GM19023 (cell line): ENCODE results near the gene FAM229A.
"Not testable (repeated sequence)": the region's sequence is repeated elsewhere in the genome, so short reads cannot be mapped to it uniquely, and the experiment has no call there.

Experiments used
- ATAC-seq: cut with Tn5 transposase; IDR thresholded peaks from one replicate; pipeline ENCODE4 v1.9.1; 2021; ENCODE audit warnings: mild to moderate bottlenecking, moderate library complexity; ENCODE audit not compliant: unreplicated experiment

The FAM229A gene

GRCh38 chr1:32377541-32378220, 15.4 kb upstream of the FAM229A start:
- ATAC-seq = no peak

- ATAC-seq = no peak
Measured at GRCh38 chr1:32376199-32376598, 13.9 kb upstream of the FAM229A start.

DNA sequence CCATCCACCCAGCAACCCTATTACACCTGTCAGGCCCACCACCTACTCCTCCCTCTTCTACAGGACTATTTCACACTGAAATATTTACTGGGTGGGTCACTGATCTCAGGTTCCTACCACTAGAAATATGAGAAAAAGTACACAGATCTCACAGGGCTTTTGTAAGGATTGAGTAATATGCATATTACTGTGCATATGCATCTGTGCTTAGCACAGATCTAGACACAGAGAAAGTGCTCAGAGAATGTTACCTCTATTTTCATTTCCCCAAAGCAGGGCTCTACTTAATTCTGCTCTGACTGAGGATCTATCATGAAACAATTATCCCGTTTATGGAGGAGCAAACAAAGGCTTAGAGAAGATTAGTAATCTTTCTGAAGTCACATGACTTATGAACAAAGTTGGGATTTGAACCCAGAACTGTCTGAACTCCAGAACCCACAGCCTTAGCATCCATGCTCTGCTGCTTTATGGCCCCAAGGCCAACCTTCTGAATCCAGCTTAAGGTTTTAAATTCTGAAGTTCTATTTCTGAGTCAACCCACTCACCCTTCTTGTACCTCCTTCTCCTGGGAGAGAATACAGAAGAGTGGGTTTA, 11.8 kb upstream of the FAM229A start:
- no peak for ATAC-seq

GRCh38 chr1:32372149-32372756, 10.0 kb upstream of the FAM229A start:
- ATAC-seq = no peak

GRCh38 chr1:32367912-32368635, 5.8 kb upstream of the FAM229A start:
- ATAC-seq = no peak

DNA sequence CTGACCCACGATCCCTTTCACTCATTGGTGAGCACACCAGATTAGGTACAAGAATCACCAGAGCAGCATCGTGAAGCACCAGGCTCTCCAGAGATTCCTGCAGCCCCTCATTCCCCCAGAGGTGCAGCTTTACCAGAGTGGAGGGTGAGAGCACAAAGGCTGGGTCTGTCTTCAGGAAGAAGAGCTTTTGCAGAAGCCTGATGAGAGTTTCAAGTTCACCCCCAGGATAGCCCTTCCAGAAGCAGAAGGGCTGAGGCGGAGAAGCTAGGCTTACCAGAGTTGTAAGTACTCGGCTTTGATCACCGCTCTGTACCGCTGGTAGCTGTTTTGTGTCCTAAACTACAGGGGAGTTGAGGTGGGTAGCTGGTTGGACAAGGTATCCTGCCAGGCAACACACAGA, 3.2 kb upstream of the FAM229A start:
- no peak for ATAC-seq

GRCh38 chr1:32364836-32365235, 2.6 kb upstream of the FAM229A start:
- ATAC-seq = no peak

DNA sequence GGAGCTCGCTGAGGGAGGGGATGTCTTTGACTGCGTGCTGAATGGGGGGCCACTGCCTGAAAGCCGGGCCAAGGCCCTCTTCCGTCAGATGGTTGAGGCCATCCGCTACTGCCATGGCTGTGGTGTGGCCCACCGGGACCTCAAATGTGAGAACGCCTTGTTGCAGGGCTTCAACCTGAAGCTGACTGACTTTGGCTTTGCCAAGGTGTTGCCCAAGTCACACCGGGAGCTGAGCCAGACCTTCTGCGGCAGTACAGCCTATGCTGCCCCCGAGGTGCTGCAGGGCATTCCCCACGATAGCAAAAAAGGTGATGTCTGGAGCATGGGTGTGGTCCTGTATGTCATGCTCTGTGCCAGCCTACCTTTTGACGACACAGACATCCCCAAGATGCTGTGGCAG, 1.4 kb upstream of the FAM229A start:
- no peak for ATAC-seq

GRCh38 chr1:32361674-32362473, 411 bp downstream of the FAM229A start:
- ATAC-seq = no peak

DNA sequence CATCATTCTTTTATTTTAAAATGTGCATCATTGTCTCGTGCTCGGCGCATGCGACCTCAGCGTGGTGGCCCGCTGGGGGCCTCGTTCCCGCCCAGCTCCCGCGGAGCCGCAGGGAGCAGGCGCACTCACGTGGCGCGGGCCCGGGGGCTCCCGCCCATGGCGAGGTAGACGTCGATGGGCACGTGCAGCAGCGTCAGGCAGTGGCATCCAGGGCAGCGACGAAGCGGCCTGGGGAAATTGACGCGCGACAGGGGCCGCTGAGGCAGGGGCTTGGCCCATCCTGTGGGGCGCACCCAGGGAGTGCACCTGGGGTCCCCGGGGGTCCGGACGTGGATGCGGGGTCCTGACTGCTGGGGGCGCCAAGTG, 994 bp downstream of the FAM229A start:
- no peak for ATAC-seq

DNA sequence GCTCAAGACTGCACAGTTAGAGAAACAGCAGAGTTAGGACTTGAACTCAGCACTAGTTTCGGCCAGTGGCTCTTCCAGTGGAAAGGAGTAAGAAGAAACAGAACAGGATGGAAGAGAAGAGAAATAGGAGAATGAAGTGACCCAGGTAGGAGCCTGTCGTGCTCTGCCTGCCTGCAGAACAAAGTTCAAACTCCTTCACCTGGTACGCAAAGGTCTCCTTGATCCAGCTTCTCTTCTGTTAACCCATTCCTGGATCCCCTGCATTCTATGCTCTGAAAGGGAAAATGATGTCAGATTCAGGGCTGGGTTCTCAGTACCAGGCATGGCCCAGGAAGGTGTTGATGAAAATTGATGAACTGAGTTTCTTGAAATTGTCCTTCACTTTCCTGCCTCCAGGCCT, 3.9 kb downstream of the FAM229A start:
- ATAC-seq = no peak

- ATAC-seq = no peak
Measured at GRCh38 chr1:32357614-32358013, 4.7 kb downstream of the FAM229A start.

GRCh38 chr1:32356478-32356877, 5.8 kb downstream of the FAM229A start:
- ATAC-seq = no peak

GRCh38 chr1:32355778-32356177, 6.5 kb downstream of the FAM229A start:
- ATAC-seq = not testable (repeated sequence)

DNA sequence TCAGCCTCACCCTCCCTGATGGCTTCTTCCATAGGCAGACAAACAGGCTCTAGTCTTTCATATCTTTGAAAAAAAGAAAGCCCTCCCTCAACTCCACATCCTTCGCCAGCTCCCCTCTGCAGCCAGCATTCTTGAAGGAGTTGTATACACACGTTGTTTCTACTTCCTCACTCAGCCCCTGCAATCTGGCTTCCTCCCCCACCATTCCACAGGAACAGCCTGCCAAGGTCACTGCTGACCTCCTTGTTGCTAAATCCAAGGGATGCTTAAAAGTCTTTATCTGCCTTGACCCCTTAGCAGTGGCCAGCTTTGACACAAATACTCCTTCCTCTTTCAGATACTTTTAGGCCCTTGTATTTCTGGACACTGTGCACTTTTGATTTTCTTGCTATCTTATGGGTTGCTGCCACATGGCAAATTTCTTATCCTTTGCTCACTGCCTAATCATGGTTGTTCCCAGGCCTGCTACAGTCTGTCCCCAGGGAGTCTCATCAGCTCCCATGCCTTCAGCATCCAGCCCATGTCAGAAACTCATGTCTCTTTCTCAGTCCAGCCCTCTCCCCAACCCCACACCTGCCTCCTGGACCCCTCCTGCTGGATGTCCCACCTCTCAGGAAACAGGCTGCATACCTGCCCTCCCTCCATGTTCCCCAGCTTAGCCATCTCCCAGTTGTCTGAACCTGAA, 8.3 kb downstream of the FAM229A start:
- no peak for ATAC-seq

DNA sequence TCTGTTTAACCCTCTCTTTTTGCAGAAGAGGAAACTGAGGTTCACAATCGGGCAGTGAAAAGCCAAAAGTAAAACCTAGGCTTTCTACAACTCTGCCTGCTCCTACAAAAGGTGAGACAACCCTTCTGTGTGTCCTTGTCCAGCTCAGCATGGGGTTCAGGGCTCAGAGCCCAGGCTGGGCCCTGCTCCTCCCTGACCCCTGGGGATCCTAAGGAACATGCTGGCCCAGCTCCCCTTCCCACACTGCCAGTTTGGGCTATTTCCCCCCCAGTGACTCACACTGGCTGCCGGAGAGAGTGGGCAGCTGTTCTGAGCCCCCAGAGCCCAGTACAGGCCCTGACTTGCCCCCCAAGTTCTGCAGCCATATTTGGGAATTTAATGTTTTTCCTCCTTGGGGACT, 8.9 kb downstream of the FAM229A start:
- ATAC-seq = no peak

DNA sequence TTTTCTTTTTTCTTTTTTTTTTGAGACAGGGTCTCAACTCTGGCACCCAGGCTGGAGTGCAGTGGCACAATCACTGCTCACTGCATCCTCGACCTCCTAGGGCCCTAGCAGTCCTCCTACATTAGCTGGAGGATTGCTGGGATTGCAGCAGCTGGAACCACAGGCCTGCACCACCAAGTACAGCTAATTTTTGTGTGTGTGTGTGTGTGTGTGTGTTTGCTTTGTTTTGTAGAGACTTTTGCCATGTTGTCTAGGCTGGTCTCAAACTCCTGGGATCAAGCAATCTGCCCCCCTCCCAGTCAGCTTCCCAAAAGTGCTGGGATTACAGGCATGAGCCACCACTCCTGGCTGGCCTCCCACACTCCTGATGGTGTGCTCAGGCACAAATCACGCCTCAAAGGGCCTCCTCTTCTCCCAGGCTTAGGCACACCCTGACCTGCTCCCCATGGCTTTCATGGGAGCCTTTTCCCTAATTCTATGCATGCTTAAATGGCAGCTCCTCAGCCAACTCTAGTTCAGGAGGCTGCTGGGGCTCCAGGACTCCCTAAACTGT, 9.4 kb downstream of the FAM229A start:
- no peak for ATAC-seq

GRCh38 chr1:32352239-32352745, 10.0 kb downstream of the FAM229A start:
- ATAC-seq = no peak

- peak; percentile 89 for ATAC-seq
Measured at GRCh38 chr1:32351399-32352238, 10.7 kb downstream of the FAM229A start.
